Measurements from ENCODE around the gene PDE4A.
"Not testable (repeated sequence)": the region's sequence is repeated elsewhere in the genome, so short reads cannot be mapped to it uniquely, and the experiment has no call there.

The PDE4A gene

DNA sequence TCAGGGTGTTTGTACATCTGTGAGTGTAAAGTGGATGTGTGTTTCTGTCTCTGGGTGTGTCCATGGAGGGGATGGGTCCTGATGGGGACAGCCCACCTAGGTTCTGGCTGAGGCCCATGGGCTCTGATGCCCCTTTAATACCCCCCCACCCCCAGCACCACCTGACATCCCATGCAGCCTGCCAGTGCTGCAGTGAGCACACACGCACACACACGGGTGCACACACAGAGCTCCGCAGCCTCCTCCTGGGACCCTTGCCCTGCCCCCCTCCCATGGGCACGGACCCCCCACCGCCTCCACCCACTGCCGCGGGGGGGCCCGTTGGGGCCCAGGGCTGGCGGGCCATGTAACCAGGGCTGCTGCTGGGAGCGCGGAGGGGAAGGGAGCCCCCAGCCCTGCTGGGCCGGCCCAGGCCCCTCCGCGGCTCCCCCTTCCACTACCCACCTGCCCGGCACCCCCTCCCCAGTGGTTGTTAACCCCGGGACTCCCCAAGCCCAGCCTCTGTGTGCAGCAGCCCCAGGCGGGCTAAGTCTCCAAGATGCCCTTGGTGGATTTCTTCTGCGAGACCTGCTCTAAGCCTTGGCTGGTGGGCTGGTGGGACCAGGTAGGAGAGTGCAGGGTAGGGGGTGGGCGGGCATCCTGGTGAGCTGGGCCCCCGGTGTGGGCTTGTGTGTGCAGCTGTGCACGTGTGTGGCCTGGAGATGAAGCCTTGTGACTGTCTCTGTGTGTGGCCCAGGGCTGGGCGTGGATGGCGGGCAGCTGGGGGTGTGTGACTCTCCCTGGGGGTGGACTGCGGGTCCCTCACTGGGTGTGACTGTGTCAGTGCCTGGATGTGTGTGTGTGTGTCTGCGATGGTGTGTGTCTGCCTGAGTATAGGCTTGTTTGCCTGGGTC is 32.6 kb downstream of the PDE4A start:
- Histone ChIP-seq H3K9ac (ENCODE audit: low read length) (no peak overlapping the region), H3K79me2 (ENCODE audit: insufficient read depth, low read length) (no peaks in the 10 kb centered on the region), H3K9me3 (ENCODE audit: insufficient read depth, low read length) (no peaks in the 10 kb centered on the region), H3K4me2 (ENCODE audit: low read depth, low read length, poor library complexity, severe bottlenecking) (no peak overlapping the region), H3F3A (ENCODE audit: insufficient read depth) (no peaks in the 10 kb centered on the region), H3K27me3 (ENCODE audit: low read length) (no peaks in the 10 kb centered on the region), H3K4me3 (ENCODE audit: insufficient read depth, low read length, poor library complexity, severe bottlenecking) (no peak overlapping the region), H2AFZ (ENCODE audit: low read depth, low read length, severe bottlenecking) (no peak overlapping the region), H3K36me3 (ENCODE audit: low read length) (no peaks in the 10 kb centered on the region), H3K9me2 (replicated peaks; ENCODE audit: insufficient read depth, low read length) (no peaks in the 10 kb centered on the region), H4K20me1 (ENCODE audit: low read depth, low read length) (no peaks in the 10 kb centered on the region), H3K27ac (ENCODE audit: low read depth, low read length) (no peak overlapping the region)
- no peak for TF ChIP-seq EZH2phosphoT487 (conservative IDR thresholded peaks at IDR 0.05; ENCODE audit: low read length)
- TF ChIP-seq, protein P1, sequence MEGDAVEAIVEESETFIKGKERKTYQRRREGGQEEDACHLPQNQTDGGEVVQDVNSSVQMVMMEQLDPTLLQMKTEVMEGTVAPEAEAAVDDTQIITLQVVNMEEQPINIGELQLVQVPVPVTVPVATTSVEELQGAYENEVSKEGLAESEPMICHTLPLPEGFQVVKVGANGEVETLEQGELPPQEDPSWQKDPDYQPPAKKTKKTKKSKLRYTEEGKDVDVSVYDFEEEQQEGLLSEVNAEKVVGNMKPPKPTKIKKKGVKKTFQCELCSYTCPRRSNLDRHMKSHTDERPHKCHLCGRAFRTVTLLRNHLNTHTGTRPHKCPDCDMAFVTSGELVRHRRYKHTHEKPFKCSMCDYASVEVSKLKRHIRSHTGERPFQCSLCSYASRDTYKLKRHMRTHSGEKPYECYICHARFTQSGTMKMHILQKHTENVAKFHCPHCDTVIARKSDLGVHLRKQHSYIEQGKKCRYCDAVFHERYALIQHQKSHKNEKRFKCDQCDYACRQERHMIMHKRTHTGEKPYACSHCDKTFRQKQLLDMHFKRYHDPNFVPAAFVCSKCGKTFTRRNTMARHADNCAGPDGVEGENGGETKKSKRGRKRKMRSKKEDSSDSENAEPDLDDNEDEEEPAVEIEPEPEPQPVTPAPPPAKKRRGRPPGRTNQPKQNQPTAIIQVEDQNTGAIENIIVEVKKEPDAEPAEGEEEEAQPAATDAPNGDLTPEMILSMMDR (IDR thresholded peaks at IDR 0.05; ENCODE audit: insufficient read depth, low read length, poor library complexity, severe bottlenecking) = no peak

DNA sequence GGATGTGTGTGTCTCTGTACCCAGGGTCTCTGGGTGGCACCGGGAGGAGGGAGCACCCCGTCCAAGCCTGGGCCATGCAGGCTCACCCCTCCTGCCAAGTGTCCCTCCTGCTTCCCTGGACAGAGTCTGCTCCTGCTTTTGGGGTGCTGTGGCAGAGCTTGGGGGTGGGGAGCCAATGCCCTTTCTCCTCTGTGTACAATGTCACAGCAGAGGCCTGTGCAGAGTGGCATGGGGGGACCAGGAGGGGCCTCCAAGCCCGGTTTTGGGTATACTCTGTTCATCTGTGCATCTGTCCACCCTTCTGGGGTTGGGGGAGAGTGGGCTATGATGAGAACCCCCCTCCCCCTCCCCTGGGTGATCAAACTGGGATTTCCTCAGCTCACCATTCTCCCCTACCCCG is 33.5 kb downstream of the PDE4A start:
- H3K9me3 ChIP-seq (ENCODE audit: insufficient read depth, low read length) = no peaks in the 10 kb centered on the region
- H3K27ac ChIP-seq (ENCODE audit: low read depth, low read length) = no peak overlapping the region
- no peak overlapping the region for H3K9ac ChIP-seq (ENCODE audit: low read length)
- H2AFZ ChIP-seq (ENCODE audit: low read depth, low read length, severe bottlenecking) = no peak overlapping the region
- no peaks in the 10 kb centered on the region for H3K27me3 ChIP-seq (ENCODE audit: low read length)
- no peaks in the 10 kb centered on the region for H4K20me1 ChIP-seq (ENCODE audit: low read depth, low read length)
- no peaks in the 10 kb centered on the region for H3K36me3 ChIP-seq (ENCODE audit: low read length)
- no peaks in the 10 kb centered on the region for H3K79me2 ChIP-seq (ENCODE audit: insufficient read depth, low read length)
- TF ChIP-seq EZH2phosphoT487 (conservative IDR thresholded peaks at IDR 0.05; ENCODE audit: low read length) = no peak
- TF ChIP-seq, protein P1 (IDR thresholded peaks at IDR 0.05; ENCODE audit: insufficient read depth, low read length, poor library complexity, severe bottlenecking) = no peak
- H3K4me3 ChIP-seq (ENCODE audit: insufficient read depth, low read length, poor library complexity, severe bottlenecking) = no peak overlapping the region
- no peaks in the 10 kb centered on the region for H3F3A ChIP-seq (ENCODE audit: insufficient read depth)
- no peaks in the 10 kb centered on the region for H3K9me2 ChIP-seq (replicated peaks; ENCODE audit: insufficient read depth, low read length)
- no peak overlapping the region for H3K4me2 ChIP-seq (ENCODE audit: low read depth, low read length, poor library complexity, severe bottlenecking)

DNA sequence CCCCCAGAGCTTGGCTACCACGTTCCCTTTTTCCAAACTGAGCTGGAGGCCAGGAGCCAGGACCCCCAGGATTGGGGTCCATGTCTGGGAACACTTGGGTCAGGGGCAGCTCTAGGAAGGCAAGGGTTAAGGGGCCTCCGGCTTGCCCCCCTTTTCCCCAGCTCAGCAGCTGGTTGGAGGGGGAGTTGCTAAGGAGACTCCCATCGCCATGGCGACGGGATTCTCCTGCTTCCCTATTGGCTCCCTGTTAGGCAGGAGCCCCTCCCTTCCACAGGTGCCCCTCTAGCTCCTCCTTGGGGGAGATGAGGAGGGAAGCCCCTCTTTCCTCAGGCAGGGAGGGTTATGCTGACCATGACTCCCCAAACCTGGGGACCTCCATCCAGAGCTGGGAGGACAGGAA is 33.9 kb downstream of the PDE4A start:
- no peaks in the 10 kb centered on the region for H3F3A ChIP-seq (ENCODE audit: insufficient read depth)
- H3K79me2 ChIP-seq (ENCODE audit: insufficient read depth, low read length) = no peaks in the 10 kb centered on the region
- TF ChIP-seq EZH2phosphoT487 (conservative IDR thresholded peaks at IDR 0.05; ENCODE audit: low read length) = no peak
- TF ChIP-seq, protein P1 (IDR thresholded peaks at IDR 0.05; ENCODE audit: insufficient read depth, low read length, poor library complexity, severe bottlenecking) = no peak
- H3K27ac ChIP-seq (ENCODE audit: low read depth, low read length) = no peak overlapping the region
- no peaks in the 10 kb centered on the region for H3K27me3 ChIP-seq (ENCODE audit: low read length)
- no peak overlapping the region for H3K9ac ChIP-seq (ENCODE audit: low read length)
- H4K20me1 ChIP-seq (ENCODE audit: low read depth, low read length) = no peaks in the 10 kb centered on the region
- no peaks in the 10 kb centered on the region for H3K9me3 ChIP-seq (ENCODE audit: insufficient read depth, low read length)
- H3K36me3 ChIP-seq (ENCODE audit: low read length) = no peaks in the 10 kb centered on the region
- no peak overlapping the region for H2AFZ ChIP-seq (ENCODE audit: low read depth, low read length, severe bottlenecking)
- no peak overlapping the region for H3K4me2 ChIP-seq (ENCODE audit: low read depth, low read length, poor library complexity, severe bottlenecking)
- H3K4me3 ChIP-seq (ENCODE audit: insufficient read depth, low read length, poor library complexity, severe bottlenecking) = no peak overlapping the region
- H3K9me2 ChIP-seq (replicated peaks; ENCODE audit: insufficient read depth, low read length) = no peaks in the 10 kb centered on the region

- H3K27me3 ChIP-seq (ENCODE audit: low read length); H3F3A ChIP-seq (ENCODE audit: insufficient read depth); H3K9me2 ChIP-seq (replicated peaks; ENCODE audit: insufficient read depth, low read length); H2AFZ ChIP-seq (ENCODE audit: low read depth, low read length, severe bottlenecking); H3K27ac ChIP-seq (ENCODE audit: low read depth, low read length); H3K4me3 ChIP-seq (ENCODE audit: insufficient read depth, low read length, poor library complexity, severe bottlenecking); H3K9me3 ChIP-seq (ENCODE audit: insufficient read depth, low read length); H3K4me2 ChIP-seq (ENCODE audit: low read depth, low read length, poor library complexity, severe bottlenecking); H3K9ac ChIP-seq (ENCODE audit: low read length); H3K36me3 ChIP-seq (ENCODE audit: low read length); H4K20me1 ChIP-seq (ENCODE audit: low read depth, low read length); H3K79me2 ChIP-seq (ENCODE audit: insufficient read depth, low read length): not testable (repeated sequence)
Measured at GRCh38 chr19:10458733-10459132, 38.4 kb downstream of the PDE4A start.
